OCI-LY3 (cell line): ENCODE data around the gene FRMD4B.

ENCODE experiments used
- H2AFZ ChIP-seq: fragments of 200-600, 300-600 bp; shearing (Covaris generic); 2 replicates; pipeline ENCODE4 v1.6.0; 2014; ENCODE audit warnings: antibody characterized with exemption, low read depth, low read length
- H3K27ac ChIP-seq: fragments of 200-600, 300-600 bp; sonication (generic); 2 replicates; pipeline ENCODE4 v1.5.1; 2014; ENCODE audit warnings: mild to moderate bottlenecking, low read length, moderate library complexity, mixed read lengths
- H3K27me3 ChIP-seq: fragments of 200-600, 300-600 bp; sonication (generic); 2 replicates; pipeline ENCODE4 v1.6.1; 2014; ENCODE audit warnings: low read depth, low read length, mixed read lengths
- H3K36me3 ChIP-seq: fragments of 200-600, 300-600 bp; sonication (generic); replicated peaks from 2 replicates; pipeline ENCODE3; 2014; ENCODE audit warnings: low read depth, low read length, mixed read lengths
- H3K4me1 ChIP-seq: fragments of 300-600, 200-600 bp; sonication (generic); 2 replicates; pipeline ENCODE4 v1.6.1; 2014; ENCODE audit warnings: low read length, mixed read lengths
- H3K4me2 ChIP-seq: fragments of 200-600, 300-600 bp; sonication (generic); 2 replicates; pipeline ENCODE4 v1.6.1; 2014; ENCODE audit warnings: low read length, mixed read lengths
- H3K4me3 ChIP-seq: fragments of 300-600, 200-600 bp; sonication (generic); 2 replicates; pipeline ENCODE4 v1.5.1; 2014; ENCODE audit warnings: antibody characterized with exemption, mild to moderate bottlenecking, low read length, moderate library complexity
- H3K79me2 ChIP-seq: fragments of 300-600, 200-600 bp; shearing (Covaris generic); 2 replicates; pipeline ENCODE4 v1.6.1; 2014; ENCODE audit warnings: mild to moderate bottlenecking, low read length, mixed read lengths
- H3K9ac ChIP-seq: fragments of 300-600, 200-600 bp; shearing (Covaris generic); 2 replicates; pipeline ENCODE4 v1.6.0; 2014; ENCODE audit warnings: mild to moderate bottlenecking, low read length, moderate library complexity
- H3K9me3 ChIP-seq: fragments of 200-600, 300-600 bp; shearing (Covaris generic); 2 replicates; pipeline ENCODE4 v1.6.1; 2014; ENCODE audit warnings: low read length, mixed read lengths; ENCODE audit not compliant: insufficient read depth
- H4K20me1 ChIP-seq: fragments of 200-600, 300-600 bp; sonication (generic); 2 replicates; pipeline ENCODE4 v1.6.1; 2016; ENCODE audit warnings: low read length, mixed read lengths; ENCODE audit not compliant: insufficient read depth
- EZH2phosphoT487 ChIP-seq: fragments of 200-600 bp; shearing (Covaris generic); IDR thresholded peaks from 2 replicates; pipeline ENCODE4 v1.6.1; 2018; ENCODE audit warnings: antibody characterized with exemption, mixed run types, low read depth
- TF ChIP-seq, protein P1 (sequence below): fragments of 200-600, 300-600 bp; sonication (generic); IDR thresholded peaks from 2 replicates; pipeline ENCODE4 v1.5.1; 2014; ENCODE audit warnings: antibody characterized with exemption, low read length, low read depth

FRMD4B gene

DNA sequence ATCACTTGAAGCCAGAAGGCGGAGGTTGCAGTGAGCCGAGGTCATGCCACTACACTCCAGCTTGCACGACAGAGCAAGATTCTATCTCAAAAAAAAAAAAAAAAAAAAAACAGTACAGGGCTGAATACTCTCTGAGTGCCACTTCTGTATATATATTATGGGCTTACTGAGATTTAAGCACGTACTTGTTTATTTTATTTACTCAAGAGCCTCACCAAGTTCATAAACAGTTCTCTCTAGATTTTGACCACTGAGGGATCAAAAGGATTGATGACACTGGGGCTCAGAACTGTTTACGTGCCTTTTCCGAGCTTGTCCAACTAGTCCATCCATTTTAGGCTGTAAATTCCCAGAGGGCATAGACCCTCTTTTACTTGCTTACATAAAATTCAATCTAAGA lies 81.5 kb downstream of the FRMD4B start:
- Histone ChIP-seq H2AFZ (no peak overlapping the region), H3K27ac (no peak overlapping the region), H3K4me3 (no peak overlapping the region), H3K9me3 (no peaks in the 10 kb centered on the region), H3K4me1 (no peaks in the 10 kb centered on the region), H3K79me2 (no peaks in the 10 kb centered on the region), H4K20me1 (no peaks in the 10 kb centered on the region), H3K36me3 (no peaks in the 10 kb centered on the region), H3K4me2 (no peak overlapping the region), H3K9ac (no peak overlapping the region), H3K27me3 (peaks cover 7% of the 10 kb centered on the region; the same call in 1 of the 2 replicates)
- no peak for TF ChIP-seq EZH2phosphoT487
- TF ChIP-seq, protein P1, sequence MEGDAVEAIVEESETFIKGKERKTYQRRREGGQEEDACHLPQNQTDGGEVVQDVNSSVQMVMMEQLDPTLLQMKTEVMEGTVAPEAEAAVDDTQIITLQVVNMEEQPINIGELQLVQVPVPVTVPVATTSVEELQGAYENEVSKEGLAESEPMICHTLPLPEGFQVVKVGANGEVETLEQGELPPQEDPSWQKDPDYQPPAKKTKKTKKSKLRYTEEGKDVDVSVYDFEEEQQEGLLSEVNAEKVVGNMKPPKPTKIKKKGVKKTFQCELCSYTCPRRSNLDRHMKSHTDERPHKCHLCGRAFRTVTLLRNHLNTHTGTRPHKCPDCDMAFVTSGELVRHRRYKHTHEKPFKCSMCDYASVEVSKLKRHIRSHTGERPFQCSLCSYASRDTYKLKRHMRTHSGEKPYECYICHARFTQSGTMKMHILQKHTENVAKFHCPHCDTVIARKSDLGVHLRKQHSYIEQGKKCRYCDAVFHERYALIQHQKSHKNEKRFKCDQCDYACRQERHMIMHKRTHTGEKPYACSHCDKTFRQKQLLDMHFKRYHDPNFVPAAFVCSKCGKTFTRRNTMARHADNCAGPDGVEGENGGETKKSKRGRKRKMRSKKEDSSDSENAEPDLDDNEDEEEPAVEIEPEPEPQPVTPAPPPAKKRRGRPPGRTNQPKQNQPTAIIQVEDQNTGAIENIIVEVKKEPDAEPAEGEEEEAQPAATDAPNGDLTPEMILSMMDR = no peak

DNA sequence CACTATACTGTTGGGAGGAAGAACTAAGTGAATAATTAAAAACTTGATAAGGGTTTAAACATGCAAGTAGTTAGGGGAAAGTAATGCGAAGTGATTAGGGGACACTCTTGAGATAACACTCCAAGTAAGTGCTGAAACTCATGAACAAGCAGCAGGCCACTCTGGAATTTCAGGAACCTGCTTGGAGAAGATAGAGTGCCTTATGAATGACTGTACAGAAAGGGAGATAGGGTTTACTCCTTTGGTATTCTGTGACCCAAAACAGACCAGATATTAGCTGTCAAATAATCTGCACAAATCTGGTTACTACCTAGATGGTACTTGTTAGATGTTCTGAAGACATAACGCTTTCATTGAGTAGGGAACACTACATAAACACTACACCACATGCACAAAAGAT lies 85.6 kb downstream of the FRMD4B start:
- H3K27ac ChIP-seq = no peak overlapping the region
- H3K9me3 ChIP-seq = no peaks in the 10 kb centered on the region
- H3K79me2 ChIP-seq = no peaks in the 10 kb centered on the region
- no peaks in the 10 kb centered on the region for H3K36me3 ChIP-seq
- H3K4me2 ChIP-seq = no peak overlapping the region
- no peak overlapping the region for H2AFZ ChIP-seq
- no peaks in the 10 kb centered on the region for H3K4me1 ChIP-seq
- H3K9ac ChIP-seq = no peak overlapping the region
- TF ChIP-seq EZH2phosphoT487 = no peak
- TF ChIP-seq, protein P1 = no peak
- no peaks in the 10 kb centered on the region for H4K20me1 ChIP-seq
- H3K4me3 ChIP-seq = no peak overlapping the region
- no peaks in the 10 kb centered on the region for H3K27me3 ChIP-seq

DNA sequence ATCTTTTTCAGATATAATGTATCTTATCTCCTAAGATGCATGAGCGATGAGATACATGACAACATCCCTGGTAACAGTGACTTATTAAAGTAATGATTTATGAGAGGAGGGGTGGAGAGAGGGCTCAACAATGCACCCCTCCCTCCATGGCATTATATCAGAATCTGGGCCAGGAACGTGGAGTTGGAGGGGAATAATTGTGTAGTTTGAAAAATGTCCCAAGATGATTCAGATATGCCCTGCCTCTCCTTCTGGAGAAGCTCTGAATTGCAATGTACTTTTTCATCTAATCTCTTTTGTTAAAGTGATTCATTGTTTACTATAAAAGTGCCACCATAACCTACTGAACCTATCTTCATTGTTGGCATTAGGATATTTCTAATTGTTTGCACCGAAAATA lies 86.5 kb downstream of the FRMD4B start:
- Histone ChIP-seq H3K9me3 (no peaks in the 10 kb centered on the region), H3K27ac (no peak overlapping the region), H3K27me3 (no peaks in the 10 kb centered on the region), H3K36me3 (no peaks in the 10 kb centered on the region), H3K4me1 (no peaks in the 10 kb centered on the region), H3K4me2 (no peak overlapping the region), H4K20me1 (no peaks in the 10 kb centered on the region), H3K9ac (no peak overlapping the region), H3K4me3 (no peak overlapping the region), H2AFZ (no peak overlapping the region), H3K79me2 (no peaks in the 10 kb centered on the region)
- TF ChIP-seq, protein P1 = no peak
- no peak for TF ChIP-seq EZH2phosphoT487

DNA sequence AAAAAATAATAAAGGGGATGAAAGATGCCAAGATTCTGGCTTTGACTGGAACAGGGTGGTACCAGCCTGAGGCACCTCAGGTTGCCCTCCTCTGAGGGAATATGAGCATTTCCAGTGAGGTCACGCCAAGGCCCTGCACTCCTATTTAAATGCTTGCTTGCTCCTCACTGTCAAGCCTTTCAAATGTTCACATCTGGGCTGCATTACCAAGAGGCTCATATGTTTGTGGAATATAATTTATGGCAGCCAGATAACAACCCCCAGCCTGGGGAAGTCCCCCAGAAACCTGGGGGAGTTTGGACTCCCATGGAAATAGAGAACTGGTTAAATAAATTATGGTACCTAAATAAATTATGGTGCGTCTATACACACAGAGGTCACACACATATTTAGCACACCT lies 88.4 kb downstream of the FRMD4B start:
- Histone ChIP-seq H3K4me1 (no peaks in the 10 kb centered on the region), H3K27me3 (0 out of 2 replicates have a peak, but pooled peaks cover 5% of the 10 kb centered on the region)

More for the DNA sequence above, 88.4 kb downstream of the FRMD4B start:
- Histone ChIP-seq H3K79me2 (no peaks in the 10 kb centered on the region), H2AFZ (no peak overlapping the region), H4K20me1 (no peaks in the 10 kb centered on the region), H3K4me2 (no peak overlapping the region), H3K9ac (no peak overlapping the region), H3K27ac (no peak overlapping the region), H3K4me3 (no peak overlapping the region), H3K9me3 (no peaks in the 10 kb centered on the region), H3K36me3 (no peaks in the 10 kb centered on the region)
- TF ChIP-seq, protein P1 = no peak
- no peak for TF ChIP-seq EZH2phosphoT487
